HG03354 (cell line): ENCODE data around the gene ARHGAP35.
"Not testable (repeated sequence)": the region's sequence is repeated elsewhere in the genome, so short reads cannot be mapped to it uniquely, and the experiment has no call there.

Source experiments
- ATAC-seq: cut with Tn5 transposase; IDR thresholded peaks from one replicate; pipeline ENCODE4 v1.9.1; 2021; ENCODE audit warnings: mild to moderate bottlenecking; ENCODE audit not compliant: unreplicated experiment, poor library complexity, severe bottlenecking

ARHGAP35 gene

DNA sequence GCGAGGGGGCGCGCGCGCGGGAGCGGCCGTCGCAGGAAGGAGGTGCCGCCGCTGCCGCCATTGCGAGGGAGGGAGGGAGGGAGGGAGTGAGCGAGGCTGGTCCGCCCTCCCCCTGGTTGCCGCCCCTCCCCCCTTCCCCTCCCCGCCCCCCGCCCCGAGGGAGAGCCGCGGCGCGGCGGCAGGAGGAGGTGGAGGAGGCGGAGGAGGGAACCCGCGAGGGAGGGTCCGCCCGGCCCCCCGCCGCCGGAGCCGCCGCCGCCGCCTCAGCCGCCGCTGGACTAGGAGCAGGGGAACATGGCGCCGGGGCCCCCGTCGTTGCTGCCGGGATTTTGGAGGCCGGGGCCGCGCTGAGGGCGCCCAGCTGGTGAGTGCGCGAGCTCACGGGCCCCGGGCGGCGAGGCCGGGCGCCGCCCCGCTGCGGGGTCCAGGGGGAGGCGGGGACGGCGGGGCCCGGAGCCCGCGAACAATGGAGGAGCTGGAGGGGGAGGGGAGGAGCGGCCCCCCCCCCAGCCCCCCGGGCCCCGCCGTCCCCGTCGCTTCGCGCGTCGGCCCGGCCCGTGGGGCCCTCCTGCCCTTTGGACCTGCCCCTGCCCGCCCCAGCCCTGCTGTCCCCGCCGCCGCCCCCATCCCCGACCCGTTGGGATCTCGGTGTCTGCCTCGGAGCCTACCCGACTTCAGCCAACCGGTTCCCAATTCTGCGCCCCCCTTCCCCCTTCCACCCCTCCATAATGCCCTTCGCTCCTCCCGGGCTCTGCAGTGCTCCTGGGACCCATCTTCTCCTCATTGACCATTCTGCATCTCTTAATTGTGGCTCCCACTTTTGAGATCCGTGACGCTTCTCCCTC, at the start of gene ARHGAP35:
ARHGAP35 (plus strand) TSS at position 152 of the 845 bp plus-strand sequence. CDS start 57,679 bp downstream, outside the sequence.
- no peak for ATAC-seq

DNA sequence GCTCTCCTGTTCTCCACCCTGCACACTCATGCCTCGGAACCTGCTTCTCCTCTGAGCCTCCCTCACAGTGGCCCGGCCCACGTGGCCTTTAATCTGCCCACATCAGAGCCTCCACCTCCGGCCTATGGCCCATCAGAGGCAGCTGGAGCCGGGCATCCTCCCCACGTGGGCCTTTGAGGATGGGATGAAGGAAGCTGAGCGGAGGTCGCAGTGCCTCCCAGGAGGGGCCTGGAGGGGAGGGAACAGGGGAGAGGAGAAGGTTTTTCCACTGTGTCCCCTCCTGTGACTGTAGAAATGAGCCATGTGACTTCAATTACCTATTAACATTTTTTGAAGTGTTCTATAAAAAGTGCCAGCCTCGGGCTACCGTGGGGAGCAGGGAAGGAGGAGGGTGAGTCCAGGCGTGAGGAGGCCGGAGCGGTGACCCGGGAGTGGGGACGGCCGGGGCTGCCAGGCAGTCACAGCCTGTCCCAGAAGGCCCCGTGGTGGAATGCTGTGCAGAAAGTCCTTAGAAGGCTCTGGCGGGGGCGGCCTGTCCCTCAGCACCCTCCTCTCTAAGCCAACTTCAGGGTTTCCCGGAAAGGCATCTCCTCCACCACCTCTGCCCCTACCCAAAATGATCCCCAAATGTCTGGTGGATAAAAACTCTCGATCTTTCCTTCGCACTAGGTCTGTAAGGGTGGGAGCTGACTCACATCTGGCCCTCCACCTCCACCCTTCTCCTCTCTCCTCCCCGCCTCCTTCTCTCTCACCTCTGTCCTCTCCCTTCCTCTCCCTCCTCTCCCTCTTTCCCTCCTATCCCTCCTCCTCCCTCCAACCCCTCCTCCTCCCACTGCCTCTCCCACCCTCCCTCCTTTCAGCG, 47.6 kb upstream of the ARHGAP35 start:
- ATAC-seq: no peak

GRCh38 chr19:46813839-46814358, 46.9 kb upstream of the ARHGAP35 start:
- ATAC-seq: no peak

DNA sequence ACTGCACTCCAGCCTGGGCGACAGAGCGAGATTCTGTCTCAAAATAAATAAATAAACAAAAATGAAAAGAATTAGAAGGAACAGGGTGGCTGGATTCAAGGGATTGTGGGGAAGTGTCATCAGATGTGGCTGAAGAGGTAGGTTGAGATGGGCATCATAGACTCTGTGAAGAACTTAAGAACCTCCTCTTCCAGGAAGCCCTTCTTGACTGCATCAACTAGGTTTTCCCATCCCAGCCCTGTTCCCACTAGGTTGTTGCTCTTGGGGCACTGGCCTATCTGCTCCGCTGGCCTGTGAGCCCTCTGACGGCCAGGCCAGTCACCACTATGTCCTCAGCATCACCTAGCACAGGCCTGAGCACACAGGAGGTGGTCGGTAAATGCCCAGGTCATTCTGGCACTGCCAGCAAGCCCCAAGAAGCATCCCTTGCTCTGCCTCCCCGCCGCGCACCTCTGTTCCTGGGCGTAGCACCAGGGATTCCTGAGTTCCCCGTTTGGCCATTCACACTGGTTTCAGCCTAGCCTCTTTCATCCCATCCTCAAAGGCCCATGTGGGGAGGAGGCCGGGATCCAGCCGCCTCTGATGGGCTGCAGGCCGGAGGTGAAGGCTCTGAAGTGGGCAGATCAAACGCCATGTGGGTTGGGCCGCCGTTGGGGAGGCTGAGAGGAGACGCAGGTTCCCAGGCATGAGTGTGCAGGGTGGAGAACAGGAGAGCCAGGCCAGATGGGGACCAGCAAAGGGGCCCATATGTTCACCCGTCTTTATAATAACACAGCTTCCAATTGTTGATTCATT, 44.8 kb upstream of the ARHGAP35 start:
- no peak for ATAC-seq

DNA sequence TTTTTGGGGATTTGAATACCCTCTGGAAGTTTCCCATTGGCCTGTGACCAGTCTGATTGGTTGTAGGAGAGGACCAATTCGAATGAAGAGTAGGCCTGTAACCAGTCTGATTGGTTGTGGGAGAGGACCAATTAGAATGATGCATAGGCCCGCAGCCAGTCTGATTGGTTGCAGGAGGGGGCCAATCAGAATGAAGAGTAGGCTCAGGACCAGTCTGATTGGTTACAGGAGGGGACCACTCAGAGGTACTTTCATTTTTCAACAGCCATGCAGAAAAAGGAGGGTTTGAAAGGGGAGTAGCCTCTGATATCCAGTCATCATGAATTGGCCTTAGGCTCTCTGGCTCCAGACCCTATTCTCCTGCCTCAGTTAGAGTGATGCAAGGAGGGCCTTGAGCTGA, 42.0 kb upstream of the ARHGAP35 start:
- ATAC-seq: no peak

DNA sequence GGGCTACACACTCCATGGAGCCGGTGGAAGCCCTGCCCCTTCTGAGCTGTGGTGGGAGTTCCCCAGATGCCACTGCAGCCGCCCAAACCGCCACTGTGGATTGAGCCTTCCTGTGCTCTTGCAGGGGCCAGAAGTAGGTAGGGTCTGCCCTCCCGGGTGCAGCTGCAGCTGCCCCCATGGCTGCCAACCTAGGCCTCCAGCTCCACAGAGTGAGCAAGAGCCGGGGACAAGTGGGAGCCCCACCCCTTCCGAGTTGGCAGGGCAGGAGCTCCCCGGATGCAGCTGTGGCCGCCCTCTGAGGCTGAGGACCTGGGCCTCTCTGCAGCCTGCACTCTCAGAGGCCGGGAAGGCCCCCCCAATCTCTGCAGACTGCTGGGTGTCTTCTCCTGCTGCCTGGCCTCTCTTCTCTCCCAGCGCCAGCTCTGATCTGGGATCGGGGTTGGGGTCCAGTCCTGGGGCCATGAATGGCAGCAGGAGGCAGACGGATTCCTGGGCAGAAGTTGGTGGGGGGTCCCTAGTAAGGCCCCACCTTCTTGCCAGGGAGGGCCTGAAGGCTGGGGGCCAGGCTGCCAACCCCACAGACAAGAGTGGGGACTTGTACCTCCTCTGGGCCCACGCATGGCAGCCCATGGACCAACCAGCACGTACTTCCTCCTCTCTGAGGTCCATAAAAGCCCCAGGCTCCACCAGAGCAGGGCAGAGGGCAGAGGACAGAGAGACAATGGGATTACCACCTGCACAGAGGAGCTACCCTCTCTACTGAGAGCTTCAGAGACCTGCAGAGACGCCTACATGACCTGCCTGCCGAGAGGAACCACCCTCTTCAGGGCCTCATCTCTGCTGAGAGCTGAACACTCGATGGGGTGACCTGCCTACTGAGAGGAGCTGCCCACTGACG, 39.0 kb upstream of the ARHGAP35 start:
- ATAC-seq: peak; percentile 56

DNA sequence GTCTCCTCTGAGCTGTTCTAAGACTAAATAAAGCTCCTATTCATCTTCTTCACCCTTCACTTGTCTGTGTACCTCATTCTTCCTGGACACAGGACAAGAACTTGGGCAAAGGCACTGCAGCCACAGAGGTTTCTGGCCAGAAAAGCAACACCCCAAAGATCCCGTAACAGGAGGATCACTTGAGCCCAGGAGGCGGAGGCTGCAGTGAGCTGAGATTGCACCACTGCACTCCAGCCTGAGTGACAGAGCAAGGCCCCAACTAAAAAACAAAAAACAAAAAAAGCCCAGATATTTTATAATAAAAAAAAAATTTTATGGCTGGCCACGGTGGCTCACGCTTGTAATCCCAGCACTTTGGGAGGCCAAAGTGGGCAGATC, 38.4 kb upstream of the ARHGAP35 start:
- not testable (repeated sequence) for ATAC-seq

GRCh38 chr19:46823049-46823448, 37.7 kb upstream of the ARHGAP35 start:
- no peak for ATAC-seq

DNA sequence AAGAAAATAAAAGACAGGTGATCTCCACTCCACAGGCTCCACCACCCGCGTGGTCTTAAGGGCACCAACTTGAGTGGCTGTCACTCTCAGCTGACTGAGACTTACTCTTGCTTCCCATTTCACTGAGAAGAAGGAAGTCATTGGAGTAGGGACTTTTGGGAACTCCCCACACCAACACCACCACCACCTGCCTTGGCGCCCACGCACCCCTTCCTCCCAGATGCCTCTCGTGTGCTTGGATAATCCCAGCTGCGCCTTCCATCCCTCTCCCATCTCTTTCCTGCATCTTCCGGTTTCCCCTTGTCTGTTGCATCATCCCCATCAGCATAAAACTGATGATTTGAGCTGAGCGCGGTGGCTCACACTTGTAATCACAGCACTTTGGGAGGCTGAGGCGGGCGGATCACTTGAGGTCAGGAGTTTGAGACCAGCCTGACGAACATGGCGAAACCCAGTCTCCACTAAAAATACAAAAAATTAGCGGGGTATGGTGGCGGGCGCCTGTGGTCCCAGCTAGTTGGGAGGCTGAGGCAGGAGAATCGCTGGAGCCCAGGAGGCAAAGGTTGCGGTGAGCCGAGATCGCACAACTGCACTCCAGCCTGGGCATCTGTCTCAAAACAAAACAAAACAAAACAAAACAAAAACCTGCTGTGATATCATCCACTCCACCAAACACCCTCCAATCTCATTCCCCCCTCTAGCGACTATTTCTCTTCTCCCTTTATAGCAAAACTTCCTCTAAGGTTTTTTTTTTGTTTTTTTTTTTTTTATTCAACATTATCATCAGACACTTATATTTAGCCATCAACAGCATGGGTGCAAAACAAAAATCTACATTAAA, 35.7 kb upstream of the ARHGAP35 start:
- no peak for ATAC-seq

GRCh38 chr19:46825731-46826055, 35.1 kb upstream of the ARHGAP35 start:
- ATAC-seq: no peak

DNA sequence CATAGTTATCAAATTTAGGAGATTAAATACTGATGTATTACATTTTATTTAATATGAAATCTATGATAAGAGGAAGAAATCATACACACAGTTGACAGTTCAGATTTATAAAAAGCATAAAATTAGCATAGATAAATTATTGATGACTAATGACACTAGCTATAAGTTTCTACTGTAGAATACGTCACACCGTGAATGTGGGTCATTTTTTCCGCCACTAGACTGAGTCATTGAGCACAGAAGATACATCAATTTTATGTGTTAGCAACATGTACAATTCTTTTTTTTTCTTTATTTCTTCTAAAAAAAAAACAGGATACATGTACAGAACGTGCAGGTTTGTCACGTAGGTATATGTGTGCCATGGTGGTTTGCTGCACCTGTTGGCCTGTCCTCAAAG, 32.3 kb upstream of the ARHGAP35 start:
- no peak for ATAC-seq

DNA sequence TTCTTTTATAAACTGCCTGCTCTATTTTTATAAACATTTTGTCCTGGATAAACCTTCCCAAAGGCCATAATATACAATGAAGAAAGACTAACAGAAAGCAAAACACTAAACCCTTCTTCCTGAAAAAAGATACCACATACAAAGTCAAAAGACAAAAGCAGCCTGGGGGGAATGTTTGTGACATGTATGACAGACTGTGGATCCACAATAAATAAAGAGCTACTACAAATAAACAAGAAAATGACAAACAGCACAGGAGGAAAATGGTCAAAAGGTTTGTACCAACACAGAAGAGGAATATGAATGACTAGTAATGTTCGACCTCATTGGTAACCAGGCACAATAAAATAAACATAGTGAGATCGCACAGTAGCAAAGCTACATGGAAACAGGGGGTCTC, 29.9 kb upstream of the ARHGAP35 start:
- no peak for ATAC-seq

DNA sequence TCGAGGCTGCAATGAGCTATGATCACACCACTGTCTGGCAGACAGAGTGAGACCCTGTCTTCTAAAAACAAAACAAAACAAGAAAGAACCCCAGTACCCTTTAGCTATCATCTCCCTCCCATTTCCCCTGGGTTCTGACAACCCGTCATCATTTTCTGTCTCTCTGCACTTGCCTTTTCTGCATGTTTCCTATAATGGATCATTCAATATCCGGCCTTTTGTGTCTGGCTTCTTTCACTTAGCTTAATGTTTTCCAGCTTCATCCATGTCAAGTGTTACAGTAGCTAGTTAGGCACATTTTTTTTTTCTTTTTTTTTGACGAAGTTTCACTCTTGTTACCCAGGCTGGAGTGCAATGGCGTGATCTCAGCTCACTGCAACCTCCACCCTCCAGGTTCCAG, 26.7 kb upstream of the ARHGAP35 start:
- ATAC-seq: no peak

GRCh38 chr19:46834984-46835383, 25.8 kb upstream of the ARHGAP35 start:
- ATAC-seq: no peak

- ATAC-seq: no peak
These were observed 22.6 kb upstream of the ARHGAP35 start for GRCh38 chr19:46838160-46838559.

DNA sequence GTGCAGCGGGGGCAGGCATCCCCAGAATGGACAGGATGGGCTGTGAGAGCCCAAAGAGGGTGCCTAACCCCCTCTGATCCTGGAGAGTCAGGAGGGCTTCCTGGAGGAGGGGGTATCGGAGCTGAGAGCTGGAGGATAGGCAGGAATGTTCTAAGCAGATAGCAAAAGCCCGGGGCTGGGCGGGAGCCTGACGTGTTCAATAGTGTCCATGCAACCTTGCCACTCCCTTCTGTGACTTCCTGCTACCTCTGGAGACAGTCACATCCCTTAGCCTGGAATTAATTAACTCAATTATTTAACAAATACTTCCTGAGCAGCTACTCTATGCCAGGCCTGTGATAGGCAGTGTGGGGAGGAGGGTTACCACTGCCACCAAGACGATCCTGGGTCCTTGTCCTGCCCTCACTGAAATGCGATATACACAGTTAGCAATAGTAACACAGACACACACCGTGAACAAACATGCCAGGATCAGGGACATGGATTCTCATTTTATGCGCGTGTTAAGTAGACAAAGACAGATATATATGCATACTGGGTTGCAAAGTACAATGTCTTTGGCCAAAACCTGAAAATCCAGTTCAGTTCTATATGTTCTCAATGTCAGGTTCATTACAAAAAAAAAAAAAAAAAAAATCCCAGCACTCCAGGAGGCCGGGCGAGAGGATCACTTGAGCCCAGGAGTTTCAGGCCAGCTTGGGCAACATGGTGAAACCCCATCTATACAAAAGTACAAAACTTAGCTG, 20.9 kb upstream of the ARHGAP35 start:
- ATAC-seq: no peak

DNA sequence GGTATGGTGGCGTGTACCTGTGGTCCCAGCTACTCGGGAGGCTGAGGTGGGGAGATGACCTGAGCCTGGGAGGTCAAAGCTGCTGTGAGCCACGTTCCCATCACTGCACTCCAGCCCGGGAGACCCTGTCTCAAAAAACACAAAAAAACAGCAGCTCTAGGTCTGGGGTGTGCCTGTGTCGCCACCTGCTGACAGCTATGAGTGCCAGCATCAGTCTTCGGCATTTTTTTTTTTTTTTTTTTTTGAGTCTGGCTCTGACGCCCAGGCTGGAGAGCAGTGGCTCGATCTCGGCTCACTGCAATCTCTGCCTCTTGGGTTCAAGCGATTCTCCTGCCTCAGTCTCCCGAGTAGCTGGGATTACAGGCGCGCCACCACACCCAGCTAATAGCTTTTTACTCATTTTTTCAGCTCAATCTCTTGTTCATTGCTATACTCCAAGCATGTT, 20.3 kb upstream of the ARHGAP35 start:
- ATAC-seq: no peak
